ENCODE measurements around the gene BLOC1S2. TPM values are rescaled to one million over a fixed set of nuclear protein-coding genes. Genes with fewer than 3 reads are reported as not detected.
"Not testable (repeated sequence)": the region's sequence is repeated elsewhere in the genome, so short reads cannot be mapped to it uniquely, and the experiment has no call there.

Gene BLOC1S2
- total RNA-seq, 4 donors from 2014 or later: 15.3 to 39.0 (median 26.6) TPM

- DNase-seq (ENCODE audit: low spot score in 2 of 2): no peak
- no peaks in the 10 kb centered on the region for H3K9me3 ChIP-seq
- H3K4me3 ChIP-seq: no peak overlapping the region
- no peaks in the 10 kb centered on the region for H3K27me3 ChIP-seq
- H3K27ac ChIP-seq: no peak overlapping the region
- H3K4me1 ChIP-seq: peaks cover 0 to 40% (median 14%) of the 10 kb centered on the region in 4 donors
- no peak for TF ChIP-seq CTCF (IDR thresholded peaks at IDR 0.05)
- no peak for TF ChIP-seq POLR2A (IDR thresholded peaks at IDR 0.05)
- TF ChIP-seq EP300 (IDR thresholded peaks at IDR 0.05): no peak
- 75 to 86% methylated on average over 2 of the region's 2 CpGs for WGBS, 2 donors
- H3K36me3 ChIP-seq: no peaks in the 10 kb centered on the region
Observed at GRCh38 chr10:100289641-100290040, 3.2 kb upstream of the BLOC1S2 start.

- Histone ChIP-seq H3K4me3 (no peak overlapping the region), H3K4me1 (peaks cover 0 to 52% (median 19%) of the 10 kb centered on the region in 4 donors), H3K27ac (no peak overlapping the region), H3K9me3 (no peaks in the 10 kb centered on the region), H3K27me3 (no peaks in the 10 kb centered on the region), H3K36me3 (peaks cover 0 to 9% (median 0%) of the 10 kb centered on the region in 3 donors)
- WGBS, 2 donors: 80 to 87% methylated on average over 5 of the region's 5 CpGs
- DNase-seq (ENCODE audit: low spot score in 2 of 2): no peak
- no peak for TF ChIP-seq EP300 (IDR thresholded peaks at IDR 0.05)
- no peak for TF ChIP-seq CTCF (IDR thresholded peaks at IDR 0.05)
- no peak for TF ChIP-seq POLR2A (IDR thresholded peaks at IDR 0.05)
Observed at GRCh38 chr10:100288196-100288595, 1.7 kb upstream of the BLOC1S2 start.

- H3K36me3 ChIP-seq: peaks cover 0 to 11% (median 0%) of the 10 kb centered on the region in 3 donors
- TF ChIP-seq POLR2A (IDR thresholded peaks at IDR 0.05) (no peak), EP300 (IDR thresholded peaks at IDR 0.05) (no peak), CTCF (IDR thresholded peaks at IDR 0.05) (no peak)
- WGBS, 2 donors: 97% methylated on average over 6 of the region's 6 CpGs
Observed at GRCh38 chr10:100287756-100288155, 1.3 kb upstream of the BLOC1S2 start.

GRCh38 chr10:100285326-100285725 lies 1.2 kb downstream of the BLOC1S2 start:
- not testable (repeated sequence) for H3K27me3 ChIP-seq; DNase-seq (ENCODE audit: low spot score in 2 of 2); H3K9me3 ChIP-seq
- H3K4me1 ChIP-seq: peaks cover 0 to 48% (median 19%) of the 10 kb centered on the region in 4 donors
- H3K27ac ChIP-seq: peak overlapping the region in 3 of 4 donors; percentile 91 to 98 (median 96)
- WGBS, 2 donors: 83 to 85% methylated on average over 12 of the region's 12 CpGs
- H3K36me3 ChIP-seq: peaks cover 0 to 23% (median 0%) of the 10 kb centered on the region in 3 donors
- peak overlapping the region; percentile 85 to 95 (median 92) for H3K4me3 ChIP-seq

More at GRCh38 chr10:100287756-100288155, 1.3 kb upstream of the BLOC1S2 start:
- Histone ChIP-seq H3K9me3 (no peaks in the 10 kb centered on the region), H3K4me3 (no peak overlapping the region), H3K27me3 (no peaks in the 10 kb centered on the region), H3K4me1 (peaks cover 0 to 52% (median 19%) of the 10 kb centered on the region in 4 donors), H3K27ac (peak overlapping the region in 2 of 4 donors; percentile 96 to 98)
- DNase-seq (ENCODE audit: low spot score in 2 of 2): no peak

GRCh38 chr10:100282907-100283306 lies 3.6 kb downstream of the BLOC1S2 start:
- TF ChIP-seq EP300 (IDR thresholded peaks at IDR 0.05) (no peak), POLR2A (IDR thresholded peaks at IDR 0.05) (no peak)

GRCh38 chr10:100276971-100277370 lies 9.5 kb downstream of the BLOC1S2 start:
- 96% methylated on average over 22 of the region's 31 CpGs; no CpG with 5 or more reads in 1 of the 2 donors for WGBS, 2 donors
- not testable (repeated sequence) for H3K4me3 ChIP-seq; DNase-seq (ENCODE audit: low spot score in 2 of 2); H3K27me3 ChIP-seq; H3K4me1 ChIP-seq; H3K9me3 ChIP-seq; H3K27ac ChIP-seq
- H3K36me3 ChIP-seq: peaks cover 6 to 58% (median 6%) of the 10 kb centered on the region in 3 donors

More at GRCh38 chr10:100282907-100283306, 3.6 kb downstream of the BLOC1S2 start:
- peaks cover 0 to 40% (median 6%) of the 10 kb centered on the region in 3 donors for H3K36me3 ChIP-seq
- H3K27me3 ChIP-seq: no peaks in the 10 kb centered on the region
- no peak overlapping the region for H3K27ac ChIP-seq
- 94 to 97% methylated on average over 3 of the region's 3 CpGs for WGBS, 2 donors
- H3K9me3 ChIP-seq: no peaks in the 10 kb centered on the region
- no peak overlapping the region for H3K4me3 ChIP-seq
- H3K4me1 ChIP-seq: peaks cover 0 to 48% (median 19%) of the 10 kb centered on the region in 4 donors
- DNase-seq (ENCODE audit: low spot score in 2 of 2): no peak

All from tibial nerve (tissue), 4 donors.